Measurements from ENCODE around the gene RAP1GAP. TPM values are rescaled to one million over a fixed set of nuclear protein-coding genes. Genes with fewer than 3 reads are reported as not detected.
A peak's percentile ranks its signal among the peaks of the same experiment; 100 is the strongest.

RAP1GAP gene
- total RNA-seq, 4 donors from 2014 or later, result 0.46 to 0.75 TPM; not detected in 2

- in situ Hi-C loops (cut with MboI; ENCODE audit: low sequenced_read_pairs in 4 of 4) (no loop called here), intact Hi-C loops (cut with DNase I; ENCODE audit: low total_unique reads) (no loop called here)
- Histone ChIP-seq H3K36me3 (no peaks in the 10 kb centered on the region), H3K27me3 (peaks cover 20 to 51% (median 37%) of the 10 kb centered on the region in 3 donors), H3K27ac (no peak overlapping the region), H3K4me1 (no peaks in the 10 kb centered on the region), H3K9me3 (no peaks in the 10 kb centered on the region), H3K4me3 (no peak overlapping the region)
- TF ChIP-seq POLR2A (IDR thresholded peaks at IDR 0.05), result no peak
- no peak for TF ChIP-seq CTCF (IDR thresholded peaks at IDR 0.05 in 4 of 5, conservative IDR thresholded peaks at IDR 0.05 in 1 of 5)
- no peak for DNase-seq
- ATAC-seq, result peak in 1 of 2 donors; percentile 21
Measured at GRCh38 chr1:21587602-21587953, 81.6 kb downstream of the RAP1GAP start.

GRCh38 chr1:21586846-21587601 lies 82.1 kb downstream of the RAP1GAP start:
- TF ChIP-seq POLR2A (IDR thresholded peaks at IDR 0.05), result no peak
- no peak for TF ChIP-seq CTCF (IDR thresholded peaks at IDR 0.05 in 4 of 5, conservative IDR thresholded peaks at IDR 0.05 in 1 of 5)
- DNase-seq, result no peak
- ATAC-seq, result peak; percentile 26 to 30
- Histone ChIP-seq H3K27ac (no peak overlapping the region), H3K4me1 (no peaks in the 10 kb centered on the region), H3K4me3 (no peak overlapping the region), H3K9me3 (no peaks in the 10 kb centered on the region), H3K36me3 (no peaks in the 10 kb centered on the region), H3K27me3 (peaks cover 20 to 51% (median 32%) of the 10 kb centered on the region in 3 donors)
- intact Hi-C loops (cut with DNase I; ENCODE audit: low total_unique reads), result no loop called here
- in situ Hi-C loops (cut with MboI; ENCODE audit: low sequenced_read_pairs in 4 of 4), result no loop called here

- intact Hi-C loops (cut with DNase I; ENCODE audit: low total_unique reads) (no loop called here), in situ Hi-C loops (cut with MboI; ENCODE audit: low sequenced_read_pairs in 4 of 4) (no loop called here)
- TF ChIP-seq CTCF (IDR thresholded peaks at IDR 0.05 in 4 of 5, conservative IDR thresholded peaks at IDR 0.05 in 1 of 5) (no peak), POLR2A (IDR thresholded peaks at IDR 0.05) (no peak)
- no peak overlapping the region for H3K4me3 ChIP-seq
- no peaks in the 10 kb centered on the region for H3K9me3 ChIP-seq
- ATAC-seq (no peak), DNase-seq (no peak)
- H3K27ac ChIP-seq, result no peak overlapping the region
- no peaks in the 10 kb centered on the region for H3K4me1 ChIP-seq
- H3K27me3 ChIP-seq, result peaks cover 15 to 44% (median 24%) of the 10 kb centered on the region in 3 donors
- no peaks in the 10 kb centered on the region for H3K36me3 ChIP-seq
Measured at GRCh38 chr1:21586222-21586621, 82.9 kb downstream of the RAP1GAP start.

- intact Hi-C loops (cut with DNase I; ENCODE audit: low total_unique reads) (no loop called here), in situ Hi-C loops (cut with MboI; ENCODE audit: low sequenced_read_pairs in 4 of 4) (no loop called here)
- no peak for DNase-seq
- Histone ChIP-seq H3K4me1 (no peaks in the 10 kb centered on the region), H3K27ac (no peak overlapping the region), H3K27me3 (peaks cover 3 to 34% (median 12%) of the 10 kb centered on the region in 3 donors), H3K4me3 (no peak overlapping the region), H3K9me3 (no peaks in the 10 kb centered on the region), H3K36me3 (no peaks in the 10 kb centered on the region)
- TF ChIP-seq POLR2A (IDR thresholded peaks at IDR 0.05), result no peak
- TF ChIP-seq CTCF (IDR thresholded peaks at IDR 0.05 in 4 of 5, conservative IDR thresholded peaks at IDR 0.05 in 1 of 5), result no peak
- ATAC-seq, result no peak
Measured at GRCh38 chr1:21585037-21585436, 84.1 kb downstream of the RAP1GAP start.

Data from gastrocnemius medialis (tissue), 4 donors.